Sciatic nerve (tissue), 2 donors: ENCODE data around the gene SYNPO2. TPM values are rescaled to one million over a fixed set of nuclear protein-coding genes. Genes with fewer than 3 reads are reported as not detected.
"Not testable (repeated sequence)": the region's sequence is repeated elsewhere in the genome, so short reads cannot be mapped to it uniquely, and the experiment has no call there.

Experiments
- ATAC-seq: fragments of 200-7000 bp; cut with Tn5 transposase; one replicate; pipeline ENCODE4 v1.9.1; 2020; ENCODE audit warnings: mild to moderate bottlenecking, moderate library complexity
- DNase-seq: peaks from one replicate; pipeline ENCODE4 v3.0.0-alpha.2; 2020; ENCODE audit warnings: low spot score
- intact Hi-C: fragments of 100-400 bp; cut with DNase I; formaldehyde crosslinking; loops from one replicate; pipeline ENCODE4 v1.14.2; 2022
- total RNA-seq: library from RNA; stranded (reverse); fragmentation: NEBNext Ultra II Directional; extraction: Animal tissue kit (Norgen Biotek cat#: 25700); gene quantifications from one replicate; pipeline ENCODE4 v1.2.1, GENCODE V29; 2021
- donor health status: DM: no; HTN: no; CAD: no.
- donor health status: DM: no; HTN: no; CAD: no.

The SYNPO2 gene
- total RNA-seq, 1 donor from 2014 or later, result 113 TPM

- ATAC-seq, result no peak
- no peak for DNase-seq
- intact Hi-C loops, result loop anchor here (10.0 kb wide), 2 partner anchors 116 to 296 kb away; no protein-coding TSS in a partner anchor
Measured at GRCh38 chr4:118988635-118988972, 100.0 kb downstream of the SYNPO2 start.

- DNase-seq (no peak), ATAC-seq (peak; percentile 47)
- intact Hi-C loops, result loop anchor here (10.0 kb wide), 2 partner anchors 115 to 295 kb away; no protein-coding TSS in a partner anchor
Measured at GRCh38 chr4:118989098-118990080, 100.7 kb downstream of the SYNPO2 start.

GRCh38 chr4:118991686-118992085 lies 103.0 kb downstream of the SYNPO2 start:
- DNase-seq (no peak), ATAC-seq (peak; percentile 33)
- intact Hi-C loops, result no loop called here

GRCh38 chr4:118992149-118992548 lies 103.5 kb downstream of the SYNPO2 start:
- intact Hi-C loops, result no loop called here
- DNase-seq (no peak), ATAC-seq (no peak)

GRCh38 chr4:118993333-118993732 lies 104.7 kb downstream of the SYNPO2 start:
- DNase-seq, result no peak
- no peak for ATAC-seq
- intact Hi-C loops, result no loop called here

- intact Hi-C loops, result no loop called here
- no peak for ATAC-seq
Measured at GRCh38 chr4:118994030-118994429, 105.4 kb downstream of the SYNPO2 start.

GRCh38 chr4:118995693-118996391 lies 107.2 kb downstream of the SYNPO2 start:
- no peak for DNase-seq
- no peak for ATAC-seq
- intact Hi-C loops, result no loop called here

More at GRCh38 chr4:118994030-118994429, 105.4 kb downstream of the SYNPO2 start:
- DNase-seq, result no peak

- no peak for ATAC-seq
- intact Hi-C loops, result no loop called here
Measured at GRCh38 chr4:118997601-118998000, 108.9 kb downstream of the SYNPO2 start.

GRCh38 chr4:118999919-119000318 lies 111.3 kb downstream of the SYNPO2 start:
- no peak for DNase-seq
- ATAC-seq, result no peak
- intact Hi-C loops, result no loop called here

More at GRCh38 chr4:118997601-118998000, 108.9 kb downstream of the SYNPO2 start:
- no peak for DNase-seq

- intact Hi-C loops, result no loop called here
- ATAC-seq (no peak), DNase-seq (no peak)
Measured at GRCh38 chr4:119000400-119000799, 111.7 kb downstream of the SYNPO2 start.

GRCh38 chr4:119002476-119002875 lies 113.8 kb downstream of the SYNPO2 start:
- DNase-seq (no peak), ATAC-seq (no peak)
- intact Hi-C loops, result no loop called here

GRCh38 chr4:119003001-119003400 lies 114.3 kb downstream of the SYNPO2 start:
- ATAC-seq, intact Hi-C loops, DNase-seq: not testable (repeated sequence)

GRCh38 chr4:119005928-119006460 lies 117.3 kb downstream of the SYNPO2 start:
- ATAC-seq (no peak), DNase-seq (no peak)
- intact Hi-C loops, result no loop called here

GRCh38 chr4:119008761-119009160 lies 120.1 kb downstream of the SYNPO2 start:
- DNase-seq (no peak), ATAC-seq (no peak)
- intact Hi-C loops, result no loop called here

- intact Hi-C loops, DNase-seq, ATAC-seq: not testable (repeated sequence)
Measured at GRCh38 chr4:119010221-119010620, 121.6 kb downstream of the SYNPO2 start.

- DNase-seq, result no peak
- intact Hi-C loops, result no loop called here
- ATAC-seq, result peak; percentile 78
Measured at GRCh38 chr4:119010909-119011606, 122.4 kb downstream of the SYNPO2 start.

GRCh38 chr4:119011607-119011988 lies 122.9 kb downstream of the SYNPO2 start:
- ATAC-seq, result peak; percentile 55
- intact Hi-C loops, result no loop called here
- no peak for DNase-seq

- intact Hi-C loops, result no loop called here
- ATAC-seq (no peak), DNase-seq (no peak)
Measured at GRCh38 chr4:119014658-119015057, 126.0 kb downstream of the SYNPO2 start.

- DNase-seq (no peak), ATAC-seq (no peak)
- intact Hi-C loops, result no loop called here
Measured at GRCh38 chr4:119016636-119017035, 128.0 kb downstream of the SYNPO2 start.
